HEK293 (cell line): Measurements from ENCODE around the gene WWC1.

Source experiments
- CTCF ChIA-PET: fragments of 350-600 bp; formaldehyde crosslinking; extraction: SDS; loops from one replicate; lab custom pipeline; 2021; ENCODE audit warnings: antibody characterized with exemption; lab: Yijun Ruan, JAX
- POLR2A ChIA-PET: fragments of 300-600 bp; formaldehyde crosslinking; extraction: SDS; loops from one replicate; lab custom pipeline; 2020; ENCODE audit warnings: antibody characterized with exemption, inconsistent platforms; lab: Yijun Ruan, JAX
- H3K27ac ChIP-seq: fragments of 200-500 bp; sonication (Bioruptor generic); 2 replicates; pipeline ENCODE4 v1.5.1; 2014; ENCODE audit warnings: low read depth, low read length, control low read depth, inconsistent platforms; ENCODE audit errors: extremely low read depth
- H3K36me3 ChIP-seq, 2 experiments: fragments of 200-500 bp in 1 of 2; sonication (Bioruptor generic) in 1 of 2; 1 replicate in 1 of 2; 2 replicates in 1 of 2; pipeline ENCODE4 v1.5.1; 2014 to 2017; ENCODE audit warnings: inconsistent platforms in 2 of 2, low read length in 2 of 2; ENCODE audit not compliant: control insufficient read depth in 2 of 2, insufficient read depth in 1 of 2
- H3K4me1 ChIP-seq: fragments of 200-500 bp; sonication (Bioruptor generic); 2 replicates; pipeline ENCODE4 v1.5.1; 2014; ENCODE audit warnings: mild to moderate bottlenecking, low read length, inconsistent platforms; ENCODE audit not compliant: control insufficient read depth, insufficient read depth
- H3K4me3 ChIP-seq: 2 replicates; pipeline ENCODE4 v1.5.1; 2011; ENCODE audit warnings: low read depth, mild to moderate bottlenecking, control low read depth, low read length, moderate library complexity
- H3K9me3 ChIP-seq: fragments of 200-500 bp; sonication (Bioruptor generic); 2 replicates; pipeline ENCODE4 v1.5.1; 2014; ENCODE audit warnings: low read depth, low read length, inconsistent platforms; ENCODE audit not compliant: control insufficient read depth, insufficient read depth
- HOXC10 ChIP-seq: sonication (generic); formaldehyde crosslinking; IDR thresholded peaks from 2 replicates; pipeline ENCODE4 v1.8.1; 2023; ENCODE audit warnings: mild to moderate bottlenecking, missing genetic modification reagents
- KLF9 ChIP-seq: fragments of 450-650 bp; formaldehyde crosslinking; IDR thresholded peaks from 2 replicates; pipeline ENCODE4 v1.5.1; 2016; ENCODE audit warnings: missing biosample characterization, missing genetic modification characterization, low read depth
- PATZ1 ChIP-seq: fragments of 450-650 bp; formaldehyde crosslinking; IDR thresholded peaks from 2 replicates; pipeline ENCODE4 v1.5.1; 2016; ENCODE audit warnings: missing biosample characterization, missing genetic modification characterization
- SP3 ChIP-seq: fragments of 450-650 bp; formaldehyde crosslinking; IDR thresholded peaks from 2 replicates; pipeline ENCODE4 v1.5.1; 2016; ENCODE audit warnings: missing biosample characterization, missing genetic modification characterization
- WT1 ChIP-seq: fragments of 450-650 bp; formaldehyde crosslinking; IDR thresholded peaks from 2 replicates; pipeline ENCODE4 v1.5.1; 2016; ENCODE audit warnings: missing biosample characterization, missing genetic modification characterization
- ZFP3 ChIP-seq: fragments of 450-650 bp; formaldehyde crosslinking; IDR thresholded peaks from 2 replicates; pipeline ENCODE4 v1.5.1; 2016; ENCODE audit warnings: low read depth, missing biosample characterization, missing genetic modification characterization
- ZNF174 ChIP-seq: fragments of 450-650 bp; formaldehyde crosslinking; IDR thresholded peaks from 2 replicates; pipeline ENCODE4 v1.5.0; 2017; ENCODE audit warnings: missing biosample characterization, mild to moderate bottlenecking, missing genetic modification characterization
- ZNF23 ChIP-seq: fragments of 450-650 bp; formaldehyde crosslinking; IDR thresholded peaks from 2 replicates; pipeline ENCODE4 v1.5.1; 2016; ENCODE audit warnings: missing biosample characterization, missing genetic modification characterization, borderline replicate concordance
- ZNF248 ChIP-seq: fragments of 450-650 bp; formaldehyde crosslinking; IDR thresholded peaks from 2 replicates; pipeline ENCODE4 v1.5.1; 2017; ENCODE audit warnings: missing biosample characterization, missing genetic modification characterization
- ZNF416 ChIP-seq: fragments of 450-650 bp; formaldehyde crosslinking; IDR thresholded peaks from 2 replicates; pipeline ENCODE4 v1.5.1; 2016; ENCODE audit warnings: missing biosample characterization, missing genetic modification characterization
- ZNF513 ChIP-seq: fragments of 450-650 bp; IDR thresholded peaks from 2 replicates; pipeline ENCODE4 v1.5.1; 2018; ENCODE audit warnings: missing biosample characterization, missing genetic modification characterization
- ZNF521 ChIP-seq: fragments of 450-650 bp; formaldehyde crosslinking; IDR thresholded peaks from 2 replicates; pipeline ENCODE4 v1.5.1; 2017; ENCODE audit warnings: missing biosample characterization, mild to moderate bottlenecking, missing genetic modification characterization
- ZNF626 ChIP-seq: fragments of 450-650 bp; sonication (Bioruptor Pico); formaldehyde crosslinking; IDR thresholded peaks from 2 replicates; pipeline ENCODE4 v1.5.1; 2018; ENCODE audit warnings: missing biosample characterization, missing genetic modification characterization, inconsistent platforms
- ZNF677 ChIP-seq: fragments of 450-650 bp; IDR thresholded peaks from 2 replicates; pipeline ENCODE4 v1.5.0; 2018; ENCODE audit warnings: missing biosample characterization, mild to moderate bottlenecking, missing genetic modification characterization, moderate library complexity
- ZNF791 ChIP-seq: fragments of 450-650 bp; formaldehyde crosslinking; IDR thresholded peaks from 2 replicates; pipeline ENCODE4 v1.5.1; 2016; ENCODE audit warnings: missing biosample characterization, missing genetic modification characterization
- TF ChIP-seq, protein P1 (sequence below): fragments of 450-650 bp; formaldehyde crosslinking; IDR thresholded peaks from 2 replicates; pipeline ENCODE4 v1.5.1; 2016; ENCODE audit warnings: missing biosample characterization, missing genetic modification characterization
- TF ChIP-seq, protein P2 (sequence below): fragments of 450-650 bp; formaldehyde crosslinking; IDR thresholded peaks from 2 replicates; pipeline ENCODE4 v1.5.1; 2016; ENCODE audit warnings: missing biosample characterization, missing genetic modification characterization
- TF ChIP-seq, protein P3 (sequence below): fragments of 450-650 bp; formaldehyde crosslinking; IDR thresholded peaks from 2 replicates; pipeline ENCODE4 v1.5.1; 2016; ENCODE audit warnings: missing biosample characterization, missing genetic modification characterization

WWC1 gene

GRCh38 chr5:168451565-168451964 lies 160.1 kb downstream of the WWC1 start:
- POLR2A ChIA-PET, result no interaction called here
- CTCF ChIA-PET, result interaction anchor here (0.6 to 2.1 kb wide), 2 partner anchors 11 to 182 kb away, joined by 4 to 5 read pairs; no protein-coding TSS in a partner anchor
- no peaks in the 10 kb centered on the region for H3K4me1 ChIP-seq
- H3K9me3 ChIP-seq, result no peaks in the 10 kb centered on the region
- no peak overlapping the region for H3K4me3 ChIP-seq
- H3K36me3 ChIP-seq, result peaks cover 3 to 16% of the 10 kb centered on the region in 2 experiments; a peak in 2 of 3 replicates
- H3K27ac ChIP-seq, result no peak overlapping the region
- TF ChIP-seq ZNF677 (tag by site-specific recombination), result no peak
- TF ChIP-seq ZNF416 (tag by site-specific recombination), result no peak
- no peak for TF ChIP-seq ZNF248 (tag by site-specific recombination)
- TF ChIP-seq, protein P1, sequence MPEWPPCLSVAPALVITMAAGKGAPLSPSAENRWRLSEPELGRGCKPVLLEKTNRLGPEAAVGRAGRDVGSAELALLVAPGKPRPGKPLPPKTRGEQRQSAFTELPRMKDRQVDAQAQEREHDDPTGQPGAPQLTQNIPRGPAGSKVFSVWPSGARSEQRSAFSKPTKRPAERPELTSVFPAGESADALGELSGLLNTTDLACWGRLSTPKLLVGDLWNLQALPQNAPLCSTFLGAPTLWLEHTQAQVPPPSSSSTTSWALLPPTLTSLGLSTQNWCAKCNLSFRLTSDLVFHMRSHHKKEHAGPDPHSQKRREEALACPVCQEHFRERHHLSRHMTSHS (tag by site-specific recombination), result no peak
- no peak for TF ChIP-seq ZFP3 (tag by site-specific recombination)
- no peak for TF ChIP-seq ZNF23 (tag by site-specific recombination)
- no peak for TF ChIP-seq KLF9 (tag by site-specific recombination)
- no peak for TF ChIP-seq ZNF521 (tag by site-specific recombination)
- no peak for TF ChIP-seq ZNF513 (tag by site-specific recombination)
- no peak for TF ChIP-seq ZNF626
- TF ChIP-seq PATZ1, result no peak
- TF ChIP-seq, protein P2, sequence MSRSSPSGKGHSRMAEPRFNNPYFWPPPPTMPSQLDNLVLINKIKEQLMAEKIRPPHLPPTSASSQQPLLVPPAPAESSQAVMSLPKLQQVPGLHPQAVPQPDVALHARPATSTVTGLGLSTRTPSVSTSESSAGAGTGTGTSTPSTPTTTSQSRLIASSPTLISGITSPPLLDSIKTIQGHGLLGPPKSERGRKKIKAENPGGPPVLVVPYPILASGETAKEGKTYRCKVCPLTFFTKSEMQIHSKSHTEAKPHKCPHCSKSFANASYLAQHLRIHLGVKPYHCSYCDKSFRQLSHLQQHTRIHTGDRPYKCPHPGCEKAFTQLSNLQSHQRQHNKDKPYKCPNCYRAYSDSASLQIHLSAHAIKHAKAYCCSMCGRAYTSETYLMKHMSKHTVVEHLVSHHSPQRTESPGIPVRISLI (tag by site-specific recombination), result no peak
- TF ChIP-seq ZNF174 (tag by site-specific recombination), result no peak
- no peak for TF ChIP-seq HOXC10 (CRISPR knock-in tag)
- TF ChIP-seq SP3, result no peak
- no peak for TF ChIP-seq WT1

DNA sequence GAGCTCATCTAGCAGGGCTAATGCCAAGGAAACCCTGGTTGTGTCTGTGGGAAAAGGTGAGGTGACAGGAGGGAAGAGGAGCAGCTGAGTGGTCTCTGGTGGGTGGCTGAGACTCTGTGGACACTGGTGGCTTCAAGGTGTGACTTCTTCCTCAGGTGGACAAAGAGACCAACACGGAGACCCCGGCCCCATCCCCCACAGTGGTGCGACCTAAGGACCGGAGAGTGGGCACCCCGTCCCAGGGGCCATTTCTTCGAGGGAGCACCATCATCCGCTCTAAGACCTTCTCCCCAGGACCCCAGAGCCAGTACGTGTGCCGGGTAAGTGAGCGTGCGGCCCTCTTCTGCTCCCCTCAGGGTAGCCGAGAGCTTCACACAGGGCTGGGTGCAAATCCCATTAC lies 163.8 kb downstream of the WWC1 start:
- Histone ChIP-seq H3K9me3 (no peaks in the 10 kb centered on the region), H3K36me3 (peaks cover 8 to 33% of the 10 kb centered on the region in 2 experiments; a peak in 2 of 3 replicates), H3K4me1 (no peaks in the 10 kb centered on the region), H3K4me3 (no peak overlapping the region), H3K27ac (no peak overlapping the region)
- TF ChIP-seq KLF9 (tag by site-specific recombination) (no peak), ZNF791 (no peak)
- TF ChIP-seq, protein P3, sequence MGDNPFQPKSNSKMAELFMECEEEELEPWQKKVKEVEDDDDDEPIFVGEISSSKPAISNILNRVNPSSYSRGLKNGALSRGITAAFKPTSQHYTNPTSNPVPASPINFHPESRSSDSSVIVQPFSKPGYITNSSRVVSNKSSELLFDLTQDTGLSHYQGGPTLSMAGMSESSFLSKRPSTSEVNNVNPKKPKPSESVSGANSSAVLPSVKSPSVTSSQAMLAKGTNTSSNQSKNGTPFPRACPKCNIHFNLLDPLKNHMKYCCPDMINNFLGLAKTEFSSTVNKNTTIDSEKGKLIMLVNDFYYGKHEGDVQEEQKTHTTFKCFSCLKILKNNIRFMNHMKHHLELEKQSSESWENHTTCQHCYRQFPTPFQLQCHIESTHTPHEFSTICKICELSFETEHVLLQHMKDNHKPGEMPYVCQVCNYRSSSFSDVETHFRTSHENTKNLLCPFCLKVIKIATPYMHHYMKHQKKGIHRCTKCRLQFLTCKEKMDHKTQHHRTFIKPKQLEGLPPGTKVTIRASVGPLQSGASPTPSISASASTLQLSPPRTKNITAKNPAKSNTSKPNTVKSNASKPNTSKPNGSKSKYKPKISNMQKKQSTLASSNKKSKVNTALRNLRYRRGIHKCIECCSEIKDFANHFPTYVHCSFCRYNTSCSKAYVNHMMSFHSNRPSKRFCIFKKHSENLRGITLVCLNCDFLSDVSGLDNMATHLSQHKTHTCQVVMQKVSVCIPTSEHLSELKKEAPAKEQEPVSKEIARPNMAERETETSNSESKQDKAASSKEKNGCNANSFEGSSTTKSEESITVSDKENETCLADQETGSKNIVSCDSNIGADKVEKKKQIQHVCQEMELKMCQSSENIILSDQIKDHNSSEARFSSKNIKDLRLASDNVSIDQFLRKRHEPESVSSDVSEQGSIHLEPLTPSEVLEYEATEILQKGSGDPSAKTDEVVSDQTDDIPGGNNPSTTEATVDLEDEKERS (tag by site-specific recombination), result no peak
- ChIA-PET CTCF (no interaction called here), POLR2A (no interaction called here)
